Gastroesophageal sphincter (tissue), 3 donors: ENCODE results near the gene DROSHA.

Experiments used
- POLR2A ChIP-seq, 2 donors: fragments of 450-650 bp; IDR thresholded peaks; one replicate each; pipeline ENCODE4 v1.6.1; 2017; ENCODE audit warnings: antibody characterized with exemption in 2 of 2, mild to moderate bottlenecking in 2 of 2, moderate library complexity in 1 of 2
- POLR2AphosphoS5 ChIP-seq: sonication (generic); formaldehyde crosslinking; IDR thresholded peaks from one replicate; pipeline ENCODE4 v1.6.1; 2017; ENCODE audit warnings: antibody characterized with exemption
- TF ChIP-seq, protein P1 (sequence below), 4 experiments: fragments of 200-600 bp in 2 of 4; fragments of 450-650 bp in 2 of 4; sonication (generic) in 1 of 4; IDR thresholded peaks; one replicate each; pipeline ENCODE4 v1.5.1; 2017 to 2019; ENCODE audit warnings: antibody characterized with exemption in 4 of 4, mild to moderate bottlenecking in 2 of 4, moderate library complexity in 2 of 4

- TF ChIP-seq, protein P1, sequence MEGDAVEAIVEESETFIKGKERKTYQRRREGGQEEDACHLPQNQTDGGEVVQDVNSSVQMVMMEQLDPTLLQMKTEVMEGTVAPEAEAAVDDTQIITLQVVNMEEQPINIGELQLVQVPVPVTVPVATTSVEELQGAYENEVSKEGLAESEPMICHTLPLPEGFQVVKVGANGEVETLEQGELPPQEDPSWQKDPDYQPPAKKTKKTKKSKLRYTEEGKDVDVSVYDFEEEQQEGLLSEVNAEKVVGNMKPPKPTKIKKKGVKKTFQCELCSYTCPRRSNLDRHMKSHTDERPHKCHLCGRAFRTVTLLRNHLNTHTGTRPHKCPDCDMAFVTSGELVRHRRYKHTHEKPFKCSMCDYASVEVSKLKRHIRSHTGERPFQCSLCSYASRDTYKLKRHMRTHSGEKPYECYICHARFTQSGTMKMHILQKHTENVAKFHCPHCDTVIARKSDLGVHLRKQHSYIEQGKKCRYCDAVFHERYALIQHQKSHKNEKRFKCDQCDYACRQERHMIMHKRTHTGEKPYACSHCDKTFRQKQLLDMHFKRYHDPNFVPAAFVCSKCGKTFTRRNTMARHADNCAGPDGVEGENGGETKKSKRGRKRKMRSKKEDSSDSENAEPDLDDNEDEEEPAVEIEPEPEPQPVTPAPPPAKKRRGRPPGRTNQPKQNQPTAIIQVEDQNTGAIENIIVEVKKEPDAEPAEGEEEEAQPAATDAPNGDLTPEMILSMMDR (IDR thresholded peaks at IDR 0.05) = no peak
- TF ChIP-seq POLR2A (IDR thresholded peaks at IDR 0.05) = no peak
- TF ChIP-seq POLR2AphosphoS5 = no peak
Observed at GRCh38 chr5:31449174-31449573, 82.7 kb downstream of the DROSHA start.
